Fibroblast of gingiva (primary cell): ENCODE measurements around the gene PLA2G12A.
A peak's percentile ranks its signal among the peaks of the same experiment; 100 is the strongest.

Experiments used
- DNase-seq: peaks from one replicate; pipeline ENCODE4 v3.0.0-alpha.2; 2011; ENCODE audit warnings: low read depth

PLA2G12A gene

DNA sequence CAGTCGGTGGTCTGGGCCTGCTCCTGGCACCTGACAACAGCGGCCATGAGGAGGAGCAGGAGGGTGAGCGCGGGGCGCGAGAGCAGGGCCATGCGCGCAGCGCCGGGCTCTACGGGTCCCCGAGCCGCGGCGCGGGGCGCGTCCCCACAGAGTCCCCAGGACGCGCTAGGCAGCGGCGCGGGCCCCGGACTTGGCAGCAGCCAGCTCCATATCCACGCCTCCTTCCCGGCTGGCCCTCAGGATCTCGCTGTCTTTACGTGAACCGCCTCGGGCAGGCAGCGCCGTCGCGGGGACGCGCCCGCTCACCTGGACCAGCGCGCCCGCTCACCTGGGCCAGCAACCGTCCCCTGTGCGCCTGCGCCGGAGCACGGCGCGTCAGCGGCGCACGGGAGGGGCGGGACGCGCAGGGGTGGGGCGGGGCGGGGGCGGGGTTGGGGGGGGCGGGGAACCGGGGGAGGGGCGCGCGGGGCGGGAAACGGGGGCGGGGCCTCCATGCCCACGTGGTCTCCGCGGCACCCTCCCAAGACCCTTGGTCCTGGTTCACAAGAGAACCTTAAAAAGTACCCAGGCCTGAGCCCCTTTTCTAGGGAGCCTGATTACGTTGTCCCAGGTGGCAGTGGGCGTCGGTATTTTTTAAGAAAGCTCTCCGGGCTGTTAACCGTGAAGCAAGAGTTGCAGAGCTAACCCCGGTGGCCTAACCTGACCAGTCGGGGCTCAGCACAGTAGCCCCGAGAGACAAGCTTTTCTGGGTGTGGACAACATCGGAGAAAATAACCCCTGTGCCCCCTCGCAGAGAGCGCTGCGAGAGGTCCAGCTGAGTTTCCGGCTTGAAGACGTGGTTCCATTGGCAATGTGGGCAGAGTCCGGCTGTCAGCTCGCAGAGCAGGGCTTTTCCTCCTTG is at the start of gene PLA2G12A:
TSS of gene PLA2G12A (minus strand) at position 353 of the 901 bp plus-strand sequence. CDS start at position 92, 261 bp downstream.
- DNase-seq, result peak; percentile 61

DNA sequence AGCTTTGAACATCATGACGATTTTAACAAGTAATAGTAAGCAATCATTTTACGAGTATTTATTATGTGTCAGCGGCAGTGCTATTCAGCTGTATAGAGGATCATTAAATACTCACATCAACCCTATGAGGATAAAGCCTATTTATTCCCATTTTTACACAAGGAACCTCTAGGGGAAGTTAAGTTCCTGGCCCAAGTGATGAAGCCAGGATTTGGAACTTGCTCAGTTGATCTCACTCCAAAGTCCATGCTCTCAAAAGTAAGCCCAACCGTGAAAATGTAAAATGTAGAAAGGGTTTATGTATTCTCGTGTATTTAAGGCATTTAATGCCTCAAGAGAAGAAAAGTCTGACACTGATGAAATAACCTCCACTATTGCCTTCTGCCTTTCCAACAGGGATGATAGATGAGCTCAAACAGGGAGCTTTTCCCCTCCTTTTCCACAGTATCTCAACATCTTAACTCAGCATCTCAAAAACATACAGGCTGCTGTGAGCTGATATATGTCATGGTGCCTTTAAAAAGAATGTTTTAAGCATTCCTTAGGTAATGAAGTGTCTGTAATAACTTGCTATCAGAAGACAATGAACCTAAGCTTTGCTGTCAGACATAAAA is 35.0 kb upstream of the PLA2G12A start:
- no peak for DNase-seq

GRCh38 chr4:109764376-109764775 is 34.5 kb upstream of the PLA2G12A start:
- no peak for DNase-seq

GRCh38 chr4:109760682-109761081 is 30.8 kb upstream of the PLA2G12A start:
- DNase-seq, result no peak

DNA sequence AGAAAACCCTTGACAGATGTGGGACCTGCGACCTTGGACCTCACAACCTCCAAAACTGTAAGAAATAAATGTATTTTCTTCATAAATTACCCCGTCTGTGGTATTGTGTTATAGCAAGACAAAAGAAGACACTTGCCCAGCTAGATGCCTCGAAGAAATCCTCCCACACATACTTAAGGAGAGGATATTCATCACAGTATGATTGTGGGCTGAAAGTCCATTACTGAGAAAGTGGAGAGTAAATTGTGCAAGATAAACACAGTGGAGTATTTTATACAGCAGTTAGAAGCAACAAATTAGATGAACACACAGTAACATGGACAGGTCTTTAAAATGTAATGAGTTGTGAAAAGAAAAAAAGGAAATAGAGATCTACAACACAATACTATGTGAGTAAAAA is 25.8 kb upstream of the PLA2G12A start:
- no peak for DNase-seq

DNA sequence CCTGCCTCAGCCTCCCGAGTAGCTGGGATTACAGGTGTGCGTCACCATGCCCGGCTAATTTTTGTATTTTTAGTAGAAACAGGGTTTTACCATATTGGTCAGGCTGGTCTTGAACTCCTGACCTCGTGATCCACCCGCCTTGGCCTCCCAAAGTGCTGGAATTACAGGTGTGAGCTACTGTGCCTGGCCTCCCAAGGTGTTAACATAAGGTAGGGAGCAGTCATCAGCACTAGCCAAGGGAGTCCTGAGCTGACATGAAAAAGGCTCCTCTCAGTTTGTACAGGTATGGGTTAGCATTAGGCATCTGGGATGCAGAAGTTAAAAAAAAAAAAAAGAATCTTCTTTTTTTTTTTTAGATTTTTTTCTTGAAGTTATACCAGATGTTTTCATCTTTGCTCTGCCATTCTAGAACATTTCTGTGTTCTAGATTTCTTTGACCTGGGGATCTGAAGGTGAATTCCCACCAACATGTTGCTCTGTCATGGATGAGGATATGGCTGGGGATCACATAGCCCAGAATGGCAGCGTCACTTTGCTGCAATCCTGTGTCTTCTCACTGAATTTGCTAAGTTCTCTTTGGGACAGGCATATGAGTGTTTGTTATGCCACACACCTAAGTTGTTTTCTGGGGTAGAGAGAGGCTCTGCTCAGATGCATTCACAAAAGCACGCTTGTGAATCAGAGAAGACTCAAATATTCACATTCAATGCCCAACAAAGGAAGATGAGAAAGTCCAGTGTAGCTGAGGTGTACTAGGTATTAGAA is 24.4 kb upstream of the PLA2G12A start:
- no peak for DNase-seq

DNA sequence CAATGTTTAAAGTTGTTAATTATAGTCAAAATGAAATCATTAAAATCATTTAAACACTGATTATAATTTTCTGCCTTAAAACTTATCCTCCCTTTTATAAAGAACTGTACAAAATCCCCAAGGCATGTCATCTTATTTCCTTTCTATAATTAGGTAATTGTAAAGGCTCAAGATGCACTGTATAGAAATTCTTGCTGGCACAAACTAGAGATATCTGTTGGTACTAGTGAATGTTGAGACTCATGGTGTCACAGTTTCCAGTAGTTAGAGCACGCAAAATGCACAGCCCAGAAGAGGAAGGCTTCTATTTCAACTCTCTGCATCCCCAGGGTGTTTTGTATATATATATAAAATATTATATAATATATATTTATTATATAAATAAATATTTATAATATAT is 22.7 kb upstream of the PLA2G12A start:
- no peak for DNase-seq

- no peak for DNase-seq
Measured at GRCh38 chr4:109751852-109752251, 22.0 kb upstream of the PLA2G12A start.

- no peak for DNase-seq
Measured at GRCh38 chr4:109750652-109751244, 20.9 kb upstream of the PLA2G12A start.

- DNase-seq, result no peak
Measured at GRCh38 chr4:109749388-109750082, 19.7 kb upstream of the PLA2G12A start.

DNA sequence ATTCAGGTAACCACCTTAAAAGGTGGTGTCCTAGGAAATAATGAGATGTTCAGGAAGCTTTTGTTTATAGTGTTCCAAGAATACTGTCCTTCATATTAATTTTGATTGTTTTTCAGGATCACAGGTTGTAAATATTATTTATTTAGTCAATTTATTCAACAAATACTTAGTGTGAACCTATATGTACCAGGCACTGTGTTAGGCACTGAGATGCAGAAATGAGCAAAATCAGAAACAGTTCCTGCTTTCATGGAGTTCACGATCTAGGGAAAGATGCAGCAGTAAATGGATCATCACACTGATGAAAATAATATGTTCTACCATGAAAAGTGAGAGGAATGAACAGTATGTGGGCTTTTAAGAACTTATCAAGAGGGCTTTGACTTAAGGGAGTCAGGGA is 18.2 kb upstream of the PLA2G12A start:
- DNase-seq, result no peak

DNA sequence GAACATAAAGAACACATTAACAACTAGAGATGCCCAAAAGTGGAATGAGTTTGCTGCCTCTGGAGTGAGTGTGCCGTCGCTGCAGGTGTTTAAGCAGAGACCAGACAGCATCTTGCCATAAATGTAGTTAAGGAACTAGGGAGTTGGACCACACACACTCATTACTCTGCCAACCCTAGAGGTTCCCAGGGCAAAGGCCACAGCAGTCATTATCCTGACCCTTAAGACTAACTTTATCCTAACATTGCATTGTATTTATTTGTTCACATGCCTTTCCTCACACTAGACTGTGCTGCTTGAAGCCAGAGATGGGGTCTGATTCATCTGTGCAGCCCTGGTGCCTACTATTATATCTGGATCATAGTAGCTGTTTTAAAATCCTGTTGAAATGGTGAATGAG is 16.9 kb upstream of the PLA2G12A start:
- no peak for DNase-seq

GRCh38 chr4:109745830-109746229 is 16.0 kb upstream of the PLA2G12A start:
- DNase-seq, result no peak

GRCh38 chr4:109739547-109739946 is 9.7 kb upstream of the PLA2G12A start:
- DNase-seq, result no peak

DNA sequence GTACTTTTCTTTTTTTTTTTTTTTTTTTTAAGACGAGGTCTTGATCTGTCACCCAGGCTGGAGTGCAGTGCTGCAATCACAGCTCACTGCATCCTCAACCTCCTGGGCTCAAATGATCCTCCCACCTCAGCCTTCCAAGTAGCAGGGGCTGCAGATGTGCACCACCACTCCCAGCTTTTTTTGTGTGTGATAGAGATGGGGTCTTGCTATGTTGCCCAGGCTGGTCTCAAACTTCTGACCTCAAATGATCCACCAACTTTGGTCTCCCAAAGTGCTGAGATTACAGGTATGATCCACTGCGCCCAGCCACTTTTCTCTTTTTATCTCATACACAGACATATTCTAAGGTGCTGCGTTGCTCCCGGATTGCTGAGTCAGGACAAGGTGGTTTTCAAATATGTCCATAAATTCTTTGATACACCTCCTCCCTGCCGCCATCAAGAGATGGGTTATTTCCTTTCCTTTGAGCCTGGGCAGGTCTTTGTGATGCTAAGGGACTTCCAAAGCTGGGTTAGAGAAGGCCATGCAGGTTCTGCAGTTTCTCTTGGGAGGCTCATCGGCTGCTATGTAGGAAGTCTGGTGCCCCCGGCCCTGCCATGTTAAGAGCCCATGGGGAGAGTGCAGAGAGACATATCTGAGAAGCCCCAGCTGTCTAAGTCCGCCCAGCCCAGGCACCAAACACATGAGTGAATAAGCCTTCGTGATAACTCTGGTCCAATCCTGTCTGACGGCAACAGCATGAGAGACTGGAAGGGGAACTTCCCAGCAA is 8.4 kb upstream of the PLA2G12A start:
- DNase-seq, result no peak

GRCh38 chr4:109735566-109736365 is 5.9 kb upstream of the PLA2G12A start:
- no peak for DNase-seq

DNA sequence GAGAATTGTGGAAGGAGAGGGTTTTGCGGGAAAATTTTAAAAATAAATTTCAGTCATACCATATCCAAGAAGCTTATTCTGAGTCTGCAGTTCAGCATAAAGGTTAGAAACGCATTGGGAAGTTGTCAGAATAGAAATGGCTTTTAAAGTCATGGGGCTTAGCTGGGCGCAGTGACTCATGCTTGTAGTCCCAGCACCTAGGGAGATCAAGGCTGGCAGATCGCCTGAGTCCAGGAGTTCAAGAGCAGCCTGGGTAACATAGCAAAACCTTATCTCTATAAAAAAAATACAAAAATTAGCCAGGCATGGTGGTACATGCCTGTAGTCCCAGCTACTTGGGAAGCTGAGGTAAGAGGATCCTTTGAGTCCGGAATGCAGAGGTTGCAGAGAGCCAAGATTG is 3.9 kb upstream of the PLA2G12A start:
- no peak for DNase-seq

- DNase-seq, result no peak
Measured at GRCh38 chr4:109730619-109731545, 1.0 kb upstream of the PLA2G12A start.

- no peak for DNase-seq
Measured at GRCh38 chr4:109729117-109729717, 653 bp downstream of the PLA2G12A start.
